Stimulated activated CD8-positive, alpha-beta memory T cell treated with anti-CD3 and anti-CD28 coated beads, Interleukin-4, amount 100 ng/mL, for 24 hours (primary cell): ENCODE results near the gene ZFPM1.
"Not testable (repeated sequence)": the region's sequence is repeated elsewhere in the genome, so short reads cannot be mapped to it uniquely, and the experiment has no call there.

Experiments
- DNase-seq: peaks from one replicate; pipeline ENCODE4 v3.0.0-alpha.2; 2020; ENCODE audit warnings: low read depth

ZFPM1 gene

GRCh38 chr16:88453217-88453531 lies at the start of gene ZFPM1:
ZFPM1 (plus strand) TSS chr16:88453280; CDS start chr16:88453639, 359 bp downstream.
- no peak for DNase-seq

DNA sequence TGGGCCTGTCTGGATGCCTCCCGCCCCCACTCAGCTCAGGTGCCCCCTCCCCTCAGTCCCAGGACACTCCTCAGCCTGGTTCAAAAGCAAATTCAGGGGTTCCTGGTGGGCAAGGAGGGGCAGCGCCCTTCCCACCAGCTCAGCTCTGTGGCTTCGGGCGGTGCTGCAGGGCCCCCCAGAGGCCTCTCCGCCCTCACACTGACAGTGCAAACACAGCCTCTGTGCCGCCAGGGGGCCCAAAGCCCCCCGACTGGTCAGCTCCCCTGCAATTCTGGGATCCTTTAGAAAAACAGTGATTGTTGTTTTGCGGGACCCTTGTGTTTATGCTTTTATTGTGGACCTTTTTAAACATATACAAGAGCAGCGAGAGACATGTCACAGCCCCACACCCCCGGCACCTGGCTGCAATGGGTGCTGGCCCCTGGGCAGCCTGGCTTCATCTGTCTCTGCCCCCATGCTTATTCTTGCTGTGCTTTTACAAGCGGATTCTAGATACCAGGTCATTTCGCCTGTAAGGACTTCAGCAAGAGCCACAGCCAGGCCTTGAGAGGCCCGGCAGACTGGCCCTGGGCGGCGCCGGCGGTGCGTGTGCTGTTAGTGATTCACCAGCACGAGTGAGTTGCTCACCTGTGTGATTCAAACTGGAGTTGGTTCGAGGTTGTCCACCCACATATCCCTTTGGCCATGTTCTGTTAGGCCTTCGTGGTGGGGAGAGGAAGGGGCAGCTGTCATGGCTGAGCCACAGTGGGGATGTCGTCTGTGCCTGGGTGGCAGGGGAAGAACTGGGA lies 49.1 kb upstream of the ZFPM1 start:
- no peak for DNase-seq

DNA sequence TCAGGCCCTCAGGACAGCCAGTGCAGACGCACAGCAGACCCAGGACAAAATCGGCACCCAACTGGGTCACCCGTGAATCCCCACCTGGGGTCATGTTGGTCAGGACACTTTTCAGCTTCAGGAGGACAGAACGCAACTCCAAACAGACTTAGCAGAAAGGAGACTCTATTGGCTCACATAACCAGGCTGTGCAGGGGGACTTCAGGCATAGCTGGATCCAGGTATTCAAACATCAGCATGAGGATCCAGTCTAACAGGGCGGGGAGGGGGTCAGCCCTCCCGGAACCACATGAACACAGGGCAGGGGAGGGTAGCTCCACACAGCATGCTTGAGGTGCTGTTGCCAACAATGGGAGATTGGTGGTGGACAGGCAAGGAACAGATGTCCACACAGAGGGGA lies 48.3 kb upstream of the ZFPM1 start:
- no peak for DNase-seq

DNA sequence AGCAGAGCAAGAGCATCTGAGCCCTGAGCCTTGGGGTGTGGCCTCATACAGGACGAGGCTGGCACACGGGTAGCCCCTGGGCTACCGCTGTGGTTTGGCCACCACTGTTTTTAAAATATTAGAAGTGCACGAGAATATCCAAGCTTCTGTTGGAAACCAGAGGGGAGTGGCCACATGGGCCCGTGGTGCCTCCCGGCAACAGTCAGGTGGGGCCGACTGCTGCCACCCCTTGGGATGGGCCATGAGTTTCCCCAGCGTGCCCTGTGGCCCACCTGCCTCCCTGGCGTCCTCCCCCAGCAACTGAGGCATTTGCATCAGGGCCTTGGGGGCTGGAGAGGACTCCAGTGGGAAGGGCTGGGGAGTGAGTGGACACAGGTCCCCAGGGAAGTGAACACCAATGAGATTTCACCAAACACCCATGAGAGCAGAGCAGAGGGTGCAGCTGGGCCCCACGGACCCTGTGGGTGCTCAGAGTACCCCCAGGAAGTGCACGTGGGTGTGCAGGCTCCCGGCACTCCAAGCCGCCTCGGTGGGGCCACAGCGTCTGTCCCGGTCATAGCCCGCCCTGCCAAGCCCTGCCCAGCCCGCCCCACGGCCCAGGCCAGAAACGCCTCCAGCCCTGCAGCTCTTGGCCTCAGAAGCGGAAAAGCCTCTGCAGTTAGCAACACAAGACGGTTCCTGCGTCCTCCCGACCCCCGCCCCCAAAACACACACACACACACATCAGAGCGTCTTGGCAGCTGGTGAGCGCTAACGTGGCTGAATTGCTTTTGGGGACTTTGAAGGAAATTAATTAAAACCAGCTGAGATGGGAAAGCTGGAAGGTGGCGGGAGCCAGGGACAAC lies 47.6 kb upstream of the ZFPM1 start:
- DNase-seq: no peak

- no peak for DNase-seq
Measured at GRCh38 chr16:88406096-88407041, 46.7 kb upstream of the ZFPM1 start.

GRCh38 chr16:88407042-88407420 lies 46.0 kb upstream of the ZFPM1 start:
- no peak for DNase-seq

GRCh38 chr16:88407807-88408206 lies 45.3 kb upstream of the ZFPM1 start:
- no peak for DNase-seq

DNA sequence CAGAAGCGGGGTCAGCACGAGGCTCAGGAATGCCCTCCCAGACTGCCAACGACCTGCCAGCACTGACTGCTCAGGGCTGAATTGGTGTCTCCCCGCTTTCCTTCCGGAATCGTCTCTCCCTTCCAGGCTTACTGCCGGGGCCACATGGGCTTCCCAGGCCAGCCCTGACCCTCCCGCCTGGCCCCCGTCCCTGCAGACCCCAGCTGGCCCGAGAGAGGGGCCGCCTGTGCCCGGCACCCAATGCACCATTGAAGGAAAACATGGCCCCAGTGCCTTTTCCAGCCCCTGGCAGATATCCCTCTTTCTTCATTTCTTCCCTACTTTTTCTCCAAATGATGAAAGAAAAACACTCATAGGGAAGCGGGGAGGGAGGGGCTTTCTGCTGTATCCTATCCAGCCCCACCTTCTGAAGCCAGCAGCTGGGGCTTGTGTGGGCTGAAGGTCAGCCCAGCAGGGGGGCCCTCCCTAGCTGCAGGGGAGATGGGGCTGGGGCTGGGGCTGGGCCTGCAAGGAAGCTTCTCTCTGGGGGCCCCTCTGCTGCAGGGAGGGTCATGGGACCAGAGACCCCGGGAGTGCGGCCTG lies 44.4 kb upstream of the ZFPM1 start:
- no peak for DNase-seq

DNA sequence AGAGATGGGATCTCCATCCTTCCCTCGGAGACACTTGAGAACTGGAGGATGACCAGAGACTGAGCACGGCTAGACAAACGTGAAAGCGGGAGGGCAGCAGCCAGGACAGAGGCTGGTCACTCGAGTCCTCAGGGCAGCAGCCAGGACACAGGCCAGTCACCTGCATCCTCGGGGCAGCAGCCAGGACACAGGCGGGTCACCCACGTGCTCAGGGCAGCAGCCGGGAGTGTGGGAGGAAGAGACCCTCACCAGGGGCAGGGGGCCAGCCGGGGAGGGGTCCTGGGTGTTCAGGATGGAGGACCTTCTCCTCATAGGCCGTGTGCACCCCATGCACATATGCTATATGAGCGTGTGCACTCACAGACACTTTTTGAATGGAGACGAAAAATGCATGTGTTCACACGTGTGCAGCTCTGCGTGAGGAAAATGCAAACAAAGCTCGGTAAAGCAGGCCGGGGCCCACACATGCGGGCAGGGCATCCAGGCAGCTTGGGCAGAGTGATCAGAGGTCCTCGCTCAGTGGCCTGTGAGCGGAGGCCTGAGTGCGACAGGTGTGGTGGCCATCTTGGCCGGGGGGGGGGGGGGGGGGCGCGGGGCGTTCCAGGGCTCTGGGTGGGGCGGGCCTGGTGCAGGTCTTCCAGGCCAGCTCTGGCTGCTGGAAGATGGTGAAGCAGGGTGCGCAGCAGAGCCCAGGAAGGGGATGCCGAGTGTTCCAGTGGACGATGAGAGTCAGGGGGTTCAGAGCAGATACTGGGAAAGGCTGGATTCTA lies 43.6 kb upstream of the ZFPM1 start:
- no peak for DNase-seq

- DNase-seq: not testable (repeated sequence)
Measured at GRCh38 chr16:88410297-88410968, 42.6 kb upstream of the ZFPM1 start.

GRCh38 chr16:88411951-88412576 lies 41.0 kb upstream of the ZFPM1 start:
- DNase-seq: no peak

DNA sequence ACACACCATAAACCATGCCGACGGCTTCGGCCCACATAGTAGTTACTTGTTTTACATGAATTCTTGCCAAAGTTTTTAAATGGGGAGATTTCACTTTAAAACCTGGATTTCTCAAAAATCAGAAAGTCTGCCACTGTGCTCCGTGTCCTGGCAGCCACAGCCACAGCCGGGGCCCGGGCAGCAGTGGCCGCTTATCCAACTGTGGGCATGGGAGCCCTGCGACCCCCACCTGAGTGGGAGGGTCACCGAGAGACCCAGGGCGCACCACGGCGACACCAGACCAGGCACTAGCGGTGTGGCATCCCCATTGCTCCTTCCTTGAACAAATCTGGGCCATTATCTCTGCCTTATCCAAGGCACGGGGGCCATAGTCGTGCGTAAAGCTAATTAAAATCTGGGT lies 40.3 kb upstream of the ZFPM1 start:
- DNase-seq: no peak

- DNase-seq: no peak
Measured at GRCh38 chr16:88413231-88413630, 39.8 kb upstream of the ZFPM1 start.

DNA sequence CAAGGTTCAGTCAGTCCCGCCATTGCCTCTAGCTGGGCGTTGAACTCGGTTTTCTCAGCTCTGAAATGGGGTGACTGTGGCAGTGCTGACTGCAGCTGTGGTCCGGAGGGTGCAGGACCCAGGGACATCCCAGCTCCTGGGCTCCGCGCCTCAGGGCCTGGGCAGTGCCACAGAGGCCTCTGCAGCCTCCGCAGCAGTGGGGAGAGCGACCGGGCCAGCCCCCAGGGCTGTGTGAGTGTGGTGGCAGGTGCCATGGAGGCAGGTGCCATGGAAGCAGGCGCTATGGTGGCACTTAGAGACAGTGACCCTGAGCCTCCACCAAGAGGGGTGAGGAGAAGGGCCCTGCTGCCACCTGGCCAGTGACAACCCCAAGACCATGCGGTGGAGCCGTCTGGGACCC lies 39.4 kb upstream of the ZFPM1 start:
- no peak for DNase-seq

DNA sequence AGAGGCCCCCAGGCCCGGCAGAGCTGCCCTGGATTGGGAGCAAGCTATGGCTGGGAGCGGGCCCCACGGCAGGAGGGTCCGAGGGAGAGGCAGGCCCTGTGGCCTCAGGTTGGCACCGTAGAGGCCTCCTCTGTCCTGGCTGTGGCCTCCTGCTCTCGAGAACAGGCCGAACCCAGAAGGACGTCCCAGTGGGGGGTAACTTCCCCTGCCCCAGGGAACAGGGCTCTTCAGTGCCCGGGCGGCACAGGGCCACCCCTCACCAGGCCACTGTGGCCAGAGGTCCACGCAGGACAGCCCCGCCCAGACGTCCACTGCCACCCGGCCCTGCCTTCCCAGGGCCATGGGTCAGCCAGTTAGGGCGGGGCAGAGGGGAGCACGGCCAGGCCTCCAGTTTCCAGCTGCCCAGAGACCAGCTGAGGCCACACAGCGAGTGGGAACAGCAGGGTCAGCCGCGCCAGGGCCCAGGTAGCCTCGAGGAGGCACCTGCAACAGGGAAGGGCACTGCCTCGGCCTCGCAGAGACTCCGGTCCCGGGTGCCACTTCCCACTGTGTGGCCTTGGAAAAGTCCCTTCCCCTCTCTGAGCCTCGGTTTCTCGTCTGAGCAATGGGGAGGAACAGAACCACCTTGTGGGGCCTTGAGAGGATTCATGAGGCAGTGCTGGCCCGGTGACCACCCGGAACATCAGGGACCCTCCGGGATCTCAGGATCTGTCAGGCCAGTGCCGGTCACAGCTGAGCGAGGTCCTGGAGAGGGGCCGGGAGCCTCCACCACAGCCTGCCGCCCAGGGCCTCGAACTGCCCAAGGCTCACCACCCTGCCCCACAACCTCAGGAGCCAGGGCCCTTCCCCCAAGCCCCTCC lies 38.3 kb upstream of the ZFPM1 start:
- no peak for DNase-seq

DNA sequence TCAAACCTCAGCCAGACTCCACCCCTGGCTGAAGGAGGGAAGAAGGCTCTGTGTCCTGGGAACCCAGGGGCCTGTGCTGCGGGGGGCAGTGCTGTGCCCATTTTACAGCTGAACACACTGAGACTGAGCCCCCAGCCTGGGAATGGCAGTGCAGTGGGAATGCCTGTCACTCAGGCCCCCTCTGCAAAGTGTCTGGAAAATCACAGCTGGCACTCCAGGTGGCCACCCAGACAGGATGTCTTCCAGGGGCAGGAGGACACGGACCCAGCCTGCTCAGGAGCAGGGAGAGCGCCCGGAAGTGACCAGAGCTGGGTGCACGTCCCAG lies 37.7 kb upstream of the ZFPM1 start:
- DNase-seq: no peak

- no peak for DNase-seq
Measured at GRCh38 chr16:88415713-88416323, 37.3 kb upstream of the ZFPM1 start.

GRCh38 chr16:88416686-88417085 lies 36.4 kb upstream of the ZFPM1 start:
- DNase-seq: no peak
